HG03439 (cell line): ENCODE data around the gene SORBS2.

Experiments used
- ATAC-seq: cut with Tn5 transposase; IDR thresholded peaks from one replicate; pipeline ENCODE4 v1.9.1; 2021; ENCODE audit warnings: mild to moderate bottlenecking, moderate library complexity; ENCODE audit not compliant: unreplicated experiment

Gene SORBS2

GRCh38 chr4:185536411-185536709 is 275.6 kb downstream of the SORBS2 start:
- no peak for ATAC-seq

- no peak for ATAC-seq
Measured at GRCh38 chr4:185535612-185536410, 276.2 kb downstream of the SORBS2 start.
